SK-N-MC (cell line): Measurements from ENCODE around the gene WDR4.

Experiments
- EZH2 ChIP-seq: fragments of 200-600 bp; sonication (generic); IDR thresholded peaks from one replicate; pipeline ENCODE4 v1.6.1; 2017; ENCODE audit warnings: antibody characterized with exemption
- POLR2AphosphoS5 ChIP-seq: IDR thresholded peaks from 2 replicates; pipeline ENCODE4 v1.6.1; 2012; ENCODE audit warnings: mild to moderate bottlenecking, low read depth, low read length, borderline replicate concordance

- TF ChIP-seq POLR2AphosphoS5 (no peak), EZH2 (no peak)
Observed at GRCh38 chr21:42905195-42905594, 25.9 kb upstream of the WDR4 start.
